GM19452 (cell line): ENCODE measurements around the gene DOCK4.

Experiments used
- ATAC-seq: cut with Tn5 transposase; IDR thresholded peaks from one replicate; pipeline ENCODE4 v1.9.1; 2021; ENCODE audit not compliant: unreplicated experiment

DOCK4 gene

DNA sequence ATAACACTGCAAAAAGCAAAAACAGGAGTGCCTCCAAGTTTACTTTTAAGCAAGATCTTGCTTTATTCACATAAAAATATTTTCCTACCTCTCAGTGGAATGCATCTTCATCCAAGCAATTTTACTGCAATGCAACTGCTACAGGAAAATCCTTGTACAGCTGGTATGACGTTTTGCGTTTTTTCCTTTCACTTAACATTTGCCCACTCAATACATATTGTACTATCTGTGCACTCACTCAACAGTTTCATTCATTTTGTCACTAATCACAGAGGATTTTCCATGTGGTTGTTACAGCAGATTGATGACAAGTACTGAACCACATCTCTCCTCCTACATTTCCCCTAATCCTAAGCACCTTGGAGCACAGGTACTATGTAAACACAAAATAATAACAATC is 421.9 kb downstream of the DOCK4 start:
- no peak for ATAC-seq

DNA sequence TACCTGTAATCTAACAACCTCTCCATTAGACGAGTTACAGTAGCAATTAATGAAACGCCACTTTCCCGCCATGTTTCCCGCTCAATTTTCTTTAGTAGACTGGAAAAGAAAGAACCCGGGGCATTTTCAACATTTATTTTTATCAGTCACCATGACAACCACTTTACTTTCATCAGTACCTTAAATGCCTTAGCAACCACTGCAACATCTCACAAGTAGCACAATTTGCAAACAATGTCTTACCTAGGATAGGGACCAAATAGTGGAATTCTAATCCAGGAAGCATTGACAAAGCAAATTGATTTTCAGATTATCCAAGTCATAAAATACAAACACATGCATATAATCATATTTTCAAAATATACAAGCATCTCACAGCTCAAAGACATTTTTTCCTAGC is 422.3 kb downstream of the DOCK4 start:
- ATAC-seq, result no peak

DNA sequence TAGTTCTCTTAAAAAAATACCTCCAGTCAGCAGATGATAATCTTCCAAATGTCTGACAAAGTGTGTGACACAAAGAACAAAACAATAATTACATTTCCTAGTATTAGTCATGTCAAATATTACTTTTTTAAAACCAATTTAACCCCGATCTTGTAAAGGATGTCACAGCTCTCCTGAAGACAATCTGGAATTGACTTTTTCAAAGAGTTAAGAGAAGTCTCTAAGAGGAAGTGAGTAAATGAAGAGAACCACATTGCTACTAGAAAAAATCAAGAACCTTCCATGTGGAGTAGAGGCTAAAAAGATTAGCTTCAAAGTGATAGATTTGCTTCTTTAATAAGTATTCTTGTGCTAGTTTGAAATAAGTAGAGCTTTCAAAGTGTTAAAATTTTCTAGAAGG is 425.7 kb downstream of the DOCK4 start:
- no peak for ATAC-seq

DNA sequence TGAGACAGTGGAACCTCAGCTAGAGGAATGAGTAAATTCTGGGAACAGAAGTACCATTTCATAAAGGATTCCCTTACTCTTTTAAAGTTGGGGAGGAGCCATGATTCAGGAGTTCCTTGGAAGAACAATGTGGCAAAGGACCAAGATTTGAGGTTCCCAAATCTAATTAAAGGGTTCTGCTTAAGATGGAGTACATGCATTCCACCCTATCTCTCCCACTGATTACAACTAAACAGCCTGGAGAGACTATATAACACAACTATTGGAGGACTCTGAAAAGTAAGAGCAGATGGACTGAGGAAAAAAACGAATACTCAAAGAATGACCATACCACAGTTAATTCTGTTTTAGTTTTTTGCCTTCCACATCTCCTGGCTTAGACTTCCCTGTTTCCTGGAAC is 431.0 kb downstream of the DOCK4 start:
- ATAC-seq, result no peak

DNA sequence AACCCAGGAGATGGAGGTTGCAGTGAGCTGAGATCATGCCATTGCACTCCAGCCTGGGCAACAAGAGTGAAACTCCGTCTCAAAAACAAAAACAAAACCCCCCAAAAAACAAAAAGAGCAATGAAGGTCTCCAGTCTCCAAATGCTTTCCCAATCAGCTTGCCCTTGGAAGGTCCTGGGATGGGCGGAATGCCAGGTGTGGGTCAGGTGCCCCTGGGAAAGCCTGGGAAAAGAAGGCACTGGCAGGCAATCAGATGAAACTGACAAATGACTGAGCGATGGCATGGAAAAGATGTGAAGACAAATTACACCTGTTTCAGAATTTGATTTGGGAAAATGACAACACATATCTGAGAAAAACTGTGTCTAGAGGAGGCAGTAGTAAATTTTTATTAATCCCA is 433.5 kb downstream of the DOCK4 start:
- no peak for ATAC-seq

DNA sequence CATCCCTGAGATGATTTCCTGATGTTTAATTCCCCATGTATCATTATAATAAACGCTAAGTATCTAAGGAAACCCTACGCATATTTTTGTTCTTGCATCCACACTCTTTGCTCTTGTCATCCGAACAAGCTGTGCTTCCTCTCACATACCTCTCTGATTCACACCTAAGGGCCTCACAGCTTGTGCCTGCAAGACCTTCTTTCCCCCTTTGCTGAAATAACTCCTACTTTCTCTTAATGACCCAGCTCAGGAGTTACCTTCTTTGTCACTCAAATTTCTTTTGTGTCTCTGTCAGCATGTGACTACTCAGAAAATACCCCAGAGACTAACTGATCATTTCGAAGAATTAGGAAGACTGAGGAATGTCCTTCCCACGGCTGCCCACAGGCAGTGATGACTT is 434.6 kb downstream of the DOCK4 start:
- no peak for ATAC-seq

DNA sequence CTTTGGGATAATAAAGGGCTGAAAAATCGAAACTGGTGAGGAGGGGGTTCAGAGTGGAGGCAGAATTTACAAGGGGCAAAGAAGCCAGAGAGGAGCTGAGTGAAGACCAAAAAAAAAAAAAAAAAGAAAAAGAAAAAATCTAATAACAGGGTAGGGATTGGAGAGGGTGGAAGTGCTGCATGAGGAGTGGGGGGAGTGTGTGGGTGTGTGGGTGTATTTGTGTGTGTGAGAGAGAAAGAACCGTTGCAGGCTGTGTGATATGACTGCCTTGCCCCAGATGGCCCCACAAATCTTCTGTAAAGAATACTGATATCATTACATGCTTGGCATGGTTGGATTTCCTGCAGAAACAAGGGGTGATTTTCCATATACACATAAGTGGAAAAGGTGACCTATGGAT is 436.1 kb downstream of the DOCK4 start:
- ATAC-seq, result no peak

DNA sequence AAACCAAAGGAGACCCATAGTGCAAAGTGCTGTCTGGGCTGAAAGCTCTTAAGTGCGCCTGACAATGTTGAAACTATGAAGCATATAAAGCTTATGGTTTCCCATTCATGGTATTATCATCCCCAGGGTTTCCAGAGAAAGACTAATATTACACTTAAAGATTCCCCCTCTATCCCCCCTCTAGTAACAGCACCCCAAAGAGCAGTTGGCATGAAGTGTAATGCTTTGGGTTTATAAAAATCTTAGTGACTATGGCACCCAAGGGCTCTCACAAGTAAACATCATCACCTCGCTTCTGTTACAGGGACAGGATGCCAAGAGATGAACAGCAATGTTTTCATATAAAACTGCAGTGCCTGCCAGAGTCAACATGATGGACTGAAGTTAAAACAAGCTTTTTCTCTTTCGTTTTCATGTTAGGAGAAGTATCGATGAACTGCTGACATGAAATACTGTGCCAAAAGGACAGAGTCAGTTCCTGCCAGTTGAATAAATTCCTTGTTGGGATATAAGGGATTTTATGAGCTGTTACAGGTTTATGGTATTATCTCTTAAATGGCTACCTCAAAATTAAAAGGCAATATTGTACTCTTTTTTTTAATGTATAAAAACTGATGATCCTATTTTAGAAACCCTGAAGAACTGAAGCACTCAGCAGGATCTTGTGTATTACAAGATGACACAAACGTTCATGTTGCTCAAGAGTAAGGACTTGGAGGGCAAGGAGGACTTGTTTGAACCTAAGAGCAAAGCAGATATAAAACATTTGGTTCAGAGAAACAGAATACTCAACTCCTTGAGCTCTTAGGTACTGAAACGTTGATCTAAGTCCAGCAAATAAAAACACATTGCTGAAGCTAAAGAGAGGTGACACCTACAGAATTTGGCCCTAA is 440.2 kb downstream of the DOCK4 start:
- no peak for ATAC-seq

DNA sequence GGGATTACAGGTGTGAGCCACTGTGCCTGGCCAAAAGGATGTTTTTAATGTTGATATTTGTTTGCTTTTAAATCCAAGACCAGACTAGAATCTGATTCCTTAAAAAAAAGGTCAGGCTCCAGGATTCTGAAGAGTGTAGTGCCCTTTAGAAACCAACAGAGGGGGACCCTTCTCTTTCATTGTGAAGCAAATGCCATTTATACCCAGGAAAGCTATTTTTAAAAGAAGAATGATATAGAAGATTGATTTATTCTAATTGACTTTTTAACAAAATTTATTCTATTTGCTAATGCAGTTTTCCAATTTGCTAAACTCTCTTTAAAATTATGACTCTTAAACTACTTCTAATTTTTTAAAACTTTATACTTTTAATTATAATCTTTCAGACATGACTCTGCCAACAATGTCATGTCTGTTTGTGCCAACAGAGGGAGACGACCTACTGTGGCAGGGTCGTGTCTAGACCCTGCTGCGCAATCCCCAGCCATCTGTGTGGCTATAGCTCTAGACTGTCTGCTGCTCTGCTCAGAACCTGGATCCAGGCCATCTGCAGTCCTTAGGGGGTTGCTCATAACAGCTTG is 442.9 kb downstream of the DOCK4 start:
- ATAC-seq, result no peak

DNA sequence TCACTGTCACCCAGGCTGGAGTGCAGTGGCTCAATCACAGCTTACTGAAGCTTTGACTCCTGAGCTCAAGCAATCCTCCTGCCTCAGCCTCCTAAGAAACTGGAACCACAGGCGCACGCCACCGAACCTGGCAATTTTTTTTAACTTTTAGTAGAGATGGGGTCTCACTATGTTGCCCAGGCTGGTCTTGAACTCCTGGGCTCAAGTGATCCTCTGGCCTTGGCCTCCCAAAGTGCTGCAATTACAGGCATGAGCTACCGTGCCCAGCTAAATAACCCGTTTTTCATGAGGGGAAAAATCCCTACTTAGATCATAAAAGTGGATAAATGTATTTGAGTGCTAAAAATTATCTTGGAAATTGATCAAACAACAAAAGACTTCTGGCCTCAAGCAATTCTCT is 443.4 kb downstream of the DOCK4 start:
- no peak for ATAC-seq

DNA sequence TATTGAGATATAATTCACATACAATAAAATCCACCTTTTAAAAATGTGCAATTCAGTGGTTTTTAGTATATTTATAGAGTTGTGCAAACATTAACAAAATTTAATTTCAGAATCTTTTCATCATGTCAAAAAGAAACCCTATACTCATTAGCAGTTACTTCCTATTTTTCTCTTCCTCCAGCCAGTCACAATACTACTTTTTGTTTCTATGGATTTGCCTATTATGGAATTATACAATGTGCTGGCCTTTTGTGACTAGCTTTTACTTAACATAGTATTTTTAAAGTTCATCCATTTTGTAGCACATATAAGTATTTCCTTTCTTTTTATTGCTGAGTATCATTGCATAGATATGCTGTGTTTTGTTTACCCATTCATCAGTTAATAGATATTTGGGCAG is 444.0 kb downstream of the DOCK4 start:
- ATAC-seq, result no peak

DNA sequence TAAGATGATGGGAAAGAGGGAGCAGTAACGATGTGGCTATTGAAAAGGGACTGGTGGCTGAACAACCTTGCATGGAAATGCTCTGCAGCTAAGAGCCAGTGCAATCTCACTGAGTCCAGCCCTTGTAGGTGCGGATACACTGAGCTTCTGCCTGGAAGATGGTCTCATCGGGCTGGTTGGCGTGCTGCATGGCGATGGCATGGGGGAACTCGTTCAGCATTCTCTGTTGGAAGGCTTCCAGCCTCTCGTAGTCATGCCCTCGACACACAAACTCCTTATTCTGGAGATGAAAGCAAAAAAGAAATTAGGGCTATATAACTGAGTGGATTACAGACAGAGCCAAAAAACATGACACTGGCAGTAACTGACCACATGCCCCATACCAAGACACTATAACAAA is 446.2 kb downstream of the DOCK4 start:
- no peak for ATAC-seq

DNA sequence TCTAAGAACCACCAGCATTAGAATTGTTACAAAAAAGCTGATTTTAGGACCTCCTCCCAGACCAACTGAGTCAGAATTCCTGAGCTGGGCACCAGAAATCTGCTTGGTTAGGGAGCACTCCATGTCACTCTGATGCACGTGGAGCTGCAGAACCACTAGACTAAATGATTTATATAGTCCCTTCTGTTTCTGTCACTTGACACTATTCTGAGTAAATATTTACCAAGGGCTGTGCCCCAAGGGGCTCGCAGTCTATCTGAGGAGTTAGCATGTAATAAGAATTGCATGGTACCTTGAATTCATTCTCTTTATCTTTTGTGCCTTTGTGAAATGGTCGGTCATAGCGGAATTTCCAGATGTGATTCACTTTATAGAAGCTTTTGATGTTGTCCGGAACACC is 447.9 kb downstream of the DOCK4 start:
- ATAC-seq, result no peak

DNA sequence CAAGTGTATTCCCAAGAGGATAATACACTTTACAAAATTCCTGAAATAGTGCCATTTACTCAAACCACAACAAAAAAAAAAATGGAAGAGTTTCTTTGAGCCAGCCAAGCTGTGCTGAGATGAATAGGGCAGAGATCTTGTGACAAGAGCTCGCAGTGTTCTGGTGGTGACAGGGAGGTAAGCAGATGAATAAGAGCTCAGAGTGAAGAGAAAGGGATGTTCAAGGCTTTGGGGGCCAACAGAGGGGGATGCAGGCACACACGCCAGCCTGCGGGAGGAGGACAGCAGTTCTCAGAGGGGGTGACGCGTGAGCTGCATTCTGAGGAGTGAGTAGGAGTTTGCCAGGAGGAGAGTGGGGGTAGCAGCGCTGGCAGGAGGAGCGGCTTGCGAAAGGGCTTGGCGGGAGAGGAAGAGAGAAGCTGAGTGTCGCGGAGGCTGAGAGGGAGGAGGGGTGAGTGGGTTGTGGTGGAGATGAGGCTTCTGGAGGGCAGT is 449.5 kb downstream of the DOCK4 start:
- ATAC-seq, result no peak

DNA sequence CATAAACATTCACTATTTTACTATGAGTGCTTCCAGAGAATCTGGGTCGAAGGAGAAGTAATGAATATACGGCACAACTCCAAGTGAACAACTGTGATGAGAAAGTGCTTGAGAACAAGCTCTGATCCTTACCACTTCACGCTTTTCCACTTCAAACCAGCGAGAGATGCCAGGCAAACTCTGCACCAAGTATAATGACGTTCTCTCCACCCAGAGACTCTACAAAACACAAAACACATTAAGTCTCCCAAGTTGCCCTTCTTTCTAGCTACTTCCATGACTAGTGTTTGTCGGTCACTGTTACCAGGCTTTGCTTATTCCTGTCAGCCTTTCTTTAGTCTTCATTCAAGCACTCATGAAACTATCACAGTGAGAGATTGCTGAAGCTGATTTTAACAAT is 450.8 kb downstream of the DOCK4 start:
- ATAC-seq, result no peak

DNA sequence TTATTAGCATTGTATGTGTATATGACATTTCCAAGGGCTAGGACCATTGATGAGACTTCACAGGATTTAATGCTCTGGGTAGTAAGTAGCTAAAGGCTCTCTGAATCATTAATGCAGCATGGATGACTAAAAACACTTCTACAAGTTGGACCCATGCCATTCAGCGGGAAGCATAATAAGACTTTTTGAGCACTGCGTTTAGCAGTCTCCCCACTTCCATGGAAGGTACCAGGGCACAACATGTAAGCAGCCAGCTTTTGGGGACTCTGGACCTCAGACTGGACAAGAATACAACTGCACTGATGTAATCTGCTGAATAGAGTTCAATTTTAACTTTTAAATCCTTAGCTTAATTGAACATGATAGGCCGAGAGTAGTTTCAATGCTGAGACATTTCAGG is 452.2 kb downstream of the DOCK4 start:
- no peak for ATAC-seq

DNA sequence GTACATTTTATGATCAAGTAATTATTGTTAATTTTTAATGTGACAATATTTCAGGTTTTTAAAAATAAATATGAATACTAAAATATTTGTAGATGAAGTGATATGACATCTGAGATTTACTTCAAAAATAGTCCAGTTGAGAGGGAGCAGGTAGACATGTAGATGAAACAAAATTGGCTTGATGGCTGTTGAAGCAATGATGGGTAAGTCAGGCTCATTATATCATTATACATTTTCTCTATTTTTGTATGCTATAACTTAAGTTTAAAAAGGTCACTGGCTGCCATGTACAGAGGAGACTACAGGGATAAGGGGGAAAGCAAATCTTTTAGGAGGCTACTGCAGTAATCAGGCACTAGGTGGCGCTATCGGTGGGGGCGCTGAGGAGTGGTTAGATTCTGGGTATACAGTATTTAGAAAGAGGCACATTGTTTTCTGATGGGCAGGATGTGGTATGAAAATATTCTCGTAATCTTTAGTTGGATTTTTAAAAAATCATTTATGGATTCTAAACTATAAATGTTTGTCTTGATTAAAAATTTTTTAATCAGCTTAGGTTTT is 454.1 kb downstream of the DOCK4 start:
- peak; percentile 96 for ATAC-seq

DNA sequence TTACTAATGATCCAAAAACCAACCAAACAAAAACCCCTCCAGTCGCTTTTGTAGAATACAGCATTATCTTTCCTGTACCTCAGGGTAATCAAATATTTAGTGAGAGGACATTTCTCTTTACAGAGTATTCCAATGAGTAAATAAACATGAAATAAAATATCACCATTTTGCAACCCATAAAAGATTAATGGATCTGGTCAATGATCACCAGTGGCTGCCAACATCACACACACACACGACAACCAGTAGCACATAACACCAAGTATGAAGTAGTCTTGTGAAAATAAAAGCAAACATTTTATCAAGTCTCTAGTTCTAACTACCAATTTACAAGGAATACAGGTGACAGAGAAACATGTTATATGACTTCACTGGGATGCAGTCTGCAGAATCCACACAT is 455.3 kb downstream of the DOCK4 start:
- no peak for ATAC-seq

DNA sequence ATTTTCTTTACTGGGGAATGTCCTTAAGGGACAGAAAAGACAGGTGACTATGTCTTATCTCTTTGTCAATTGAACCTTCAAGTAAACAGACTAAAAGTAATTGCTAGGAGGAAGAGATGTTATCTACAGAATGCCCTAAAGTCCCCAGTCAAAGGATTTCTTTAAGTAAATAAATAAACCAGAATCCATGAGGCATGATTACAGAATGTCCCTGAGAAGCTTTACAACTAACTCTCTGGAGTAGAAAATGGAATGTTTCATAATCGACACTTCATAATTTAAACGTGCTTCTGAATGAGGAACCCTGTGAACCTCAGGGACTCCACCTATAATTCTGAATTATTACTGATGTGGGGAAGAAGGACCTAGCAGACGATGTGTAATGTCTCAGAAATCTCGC is 456.0 kb downstream of the DOCK4 start:
- no peak for ATAC-seq

DNA sequence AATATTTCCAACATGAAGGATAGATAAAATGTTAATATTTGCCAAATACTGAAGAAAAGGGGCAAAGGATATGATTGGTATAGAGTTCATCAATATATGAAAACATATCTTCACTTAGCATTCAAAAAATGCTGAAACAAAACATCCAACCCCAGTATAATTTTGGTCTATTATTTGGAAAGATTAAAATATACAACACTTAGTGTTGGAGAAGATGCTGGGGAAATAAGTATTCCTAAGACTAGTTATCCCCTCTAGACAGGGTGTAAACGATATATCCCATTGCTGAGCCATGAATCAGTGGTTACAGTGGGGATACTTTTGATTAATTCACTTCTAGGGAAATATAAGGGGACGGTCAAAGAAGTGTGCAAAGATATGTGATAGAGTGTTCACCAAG is 456.6 kb downstream of the DOCK4 start:
- ATAC-seq, result no peak

DNA sequence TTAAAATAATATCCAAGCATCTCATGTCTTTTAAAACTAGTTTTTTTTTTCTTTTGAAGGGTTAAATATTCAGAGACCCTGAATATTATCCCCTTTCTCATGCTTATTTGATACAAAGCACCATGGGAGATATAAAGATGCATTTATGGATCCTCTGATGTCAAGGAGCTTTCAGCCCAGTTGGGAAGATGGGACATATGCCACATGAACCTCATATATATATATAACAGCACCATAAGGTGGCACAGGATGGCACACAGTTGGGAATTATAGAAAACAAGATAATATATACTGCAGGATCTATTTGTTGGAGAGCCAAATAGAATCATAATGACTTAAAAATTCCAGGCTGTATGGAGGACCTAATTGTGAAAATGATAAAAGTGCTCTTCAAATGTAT is 458.5 kb downstream of the DOCK4 start:
- no peak for ATAC-seq

DNA sequence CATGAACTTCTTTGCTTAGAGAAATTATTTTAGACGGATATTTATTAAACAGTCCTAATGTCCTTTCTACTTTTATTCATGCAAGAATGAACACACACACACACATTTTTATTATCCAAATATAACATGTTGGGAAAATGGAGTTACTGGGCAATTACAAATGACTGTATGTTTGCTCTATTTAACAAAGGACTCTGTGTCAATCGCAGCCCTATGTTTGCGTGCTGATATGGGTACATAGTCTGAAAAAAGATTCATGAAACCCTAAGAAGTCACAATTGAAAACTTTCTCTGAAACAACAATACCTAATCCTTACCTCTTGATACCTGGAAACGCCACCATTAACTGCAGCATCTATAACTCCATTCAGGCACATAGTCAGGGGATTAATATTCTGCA is 459.2 kb downstream of the DOCK4 start:
- no peak for ATAC-seq
